Peyer's patch (tissue), 4 donors: ENCODE results near the gene P2RX3.

Experiments
- CTCF ChIP-seq, 6 experiments: fragments of 450-650 bp in 4 of 6; fragments of 200-600 bp in 2 of 6; sonication (generic) in 1 of 6; IDR thresholded peaks; one replicate each; pipeline ENCODE4 v1.5.1; 2017 to 2019; ENCODE audit warnings: antibody characterized with exemption in 6 of 6, mild to moderate bottlenecking in 3 of 6, moderate library complexity in 1 of 6
- POLR2A ChIP-seq, 2 donors: fragments of 450-650 bp; IDR thresholded peaks; one replicate each; pipeline ENCODE4 v1.5.1; 2017; ENCODE audit warnings: antibody characterized with exemption in 2 of 2, mild to moderate bottlenecking in 2 of 2, moderate library complexity in 2 of 2

- TF ChIP-seq CTCF (IDR thresholded peaks at IDR 0.05) (no peak), POLR2A (IDR thresholded peaks at IDR 0.05) (no peak)
Observed at GRCh38 chr11:57335023-57335342, 3.2 kb upstream of the P2RX3 start.
